Hepatocyte (in vitro differentiated cells): Measurements from ENCODE around the gene AQR. TPM values are rescaled to one million over a fixed set of nuclear protein-coding genes. Genes with fewer than 3 reads are reported as not detected.

Experiments used
- DNase-seq: peaks from one replicate; pipeline ENCODE4 v3.0.0-alpha.2; 2016; ENCODE audit warnings: low spot score
- H2AFZ ChIP-seq: fragments of 200-600 bp; sonication (generic); 2 replicates; pipeline ENCODE4 v1.6.0; 2016; ENCODE audit warnings: antibody characterized with exemption, mild to moderate bottlenecking
- H3K27ac ChIP-seq: fragments of 200-600 bp; sonication (generic); 2 replicates; pipeline ENCODE4 v1.5.1; 2016; ENCODE audit warnings: mild to moderate bottlenecking
- H3K27me3 ChIP-seq: fragments of 200-600 bp; sonication (generic); 2 replicates; pipeline ENCODE4 v1.6.1; 2016
- H3K36me3 ChIP-seq: fragments of 200-600 bp; sonication (generic); replicated peaks from 2 replicates; pipeline ENCODE4 v1.5.1; 2016; ENCODE audit warnings: low read depth; ENCODE audit not compliant: insufficient read depth
- H3K4me1 ChIP-seq: fragments of 200-600 bp; sonication (generic); 2 replicates; pipeline ENCODE4 v1.5.1; 2016; ENCODE audit warnings: mild to moderate bottlenecking, moderate library complexity; ENCODE audit not compliant: insufficient read depth
- H3K4me2 ChIP-seq: fragments of 200-600 bp; sonication (generic); 2 replicates; pipeline ENCODE4 v1.6.0; 2016
- H3K4me3 ChIP-seq: fragments of 200-600 bp; sonication (generic); 2 replicates; pipeline ENCODE4 v1.5.1; 2016; ENCODE audit warnings: mild to moderate bottlenecking
- H3K79me2 ChIP-seq: fragments of 200-600 bp; sonication (generic); 2 replicates; pipeline ENCODE4 v1.6.0; 2017; ENCODE audit warnings: mild to moderate bottlenecking
- H3K9me2 ChIP-seq: fragments of 200-600 bp; sonication (generic); replicated peaks from 2 replicates; pipeline ENCODE4 v1.6.0; 2017; ENCODE audit warnings: mild to moderate bottlenecking; ENCODE audit not compliant: insufficient read depth
- H3K9me3 ChIP-seq: fragments of 200-600 bp; sonication (generic); 2 replicates; pipeline ENCODE4 v1.5.1; 2016; ENCODE audit warnings: low read depth, mild to moderate bottlenecking
- H4K20me1 ChIP-seq: fragments of 200-600 bp; sonication (generic); 2 replicates; pipeline ENCODE4 v1.6.0; 2016; ENCODE audit warnings: mild to moderate bottlenecking; ENCODE audit not compliant: insufficient read depth, poor library complexity, severe bottlenecking
- CTCF ChIP-seq: fragments of 200-600 bp; sonication (generic); IDR thresholded peaks from 2 replicates; pipeline ENCODE4 v1.5.1; 2016; ENCODE audit warnings: antibody characterized with exemption, mild to moderate bottlenecking; ENCODE audit not compliant: poor library complexity
- EZH2 ChIP-seq: fragments of 200-600 bp; sonication (generic); IDR thresholded peaks from 2 replicates; pipeline ENCODE4 v1.6.1; 2016; ENCODE audit warnings: antibody characterized with exemption, mild to moderate bottlenecking, borderline replicate concordance
- EZH2phosphoT487 ChIP-seq: fragments of 200-600 bp; sonication (generic); IDR thresholded peaks from one replicate; pipeline ENCODE4 v1.6.1; 2018; ENCODE audit warnings: antibody characterized with exemption, mild to moderate bottlenecking, low read depth, moderate library complexity; ENCODE audit not compliant: unreplicated experiment, severe bottlenecking
- WGBS: methylation state at CpG from one replicate; pipeline ENCODE4 v1.1.6; 2016; ENCODE audit warnings: low lambda C conversion rate; ENCODE audit errors: missing lambda C conversion rate; 5-methylcytosine and 5-hydroxymethylcytosine counted together
- polyA plus RNA-seq: library from polyadenylated mRNA; unstranded; fragments of >200 nt; fragmentation: Nextera tagmentation; extraction: Ambion mirVana; gene quantifications from 2 replicates; pipeline ENCODE4 v1.2.1, GENCODE V29; 2016
- total RNA-seq: library from RNA; depleted of rRNA; stranded (reverse); fragments of >200 nt; gene quantifications from 2 replicates; pipeline ENCODE4 v1.2.3, GENCODE V29; 2014

Gene AQR
- total and polyA plus RNA-seq, 2 experiments from 2014 or later, result 15.3 to 39.8 TPM

DNA sequence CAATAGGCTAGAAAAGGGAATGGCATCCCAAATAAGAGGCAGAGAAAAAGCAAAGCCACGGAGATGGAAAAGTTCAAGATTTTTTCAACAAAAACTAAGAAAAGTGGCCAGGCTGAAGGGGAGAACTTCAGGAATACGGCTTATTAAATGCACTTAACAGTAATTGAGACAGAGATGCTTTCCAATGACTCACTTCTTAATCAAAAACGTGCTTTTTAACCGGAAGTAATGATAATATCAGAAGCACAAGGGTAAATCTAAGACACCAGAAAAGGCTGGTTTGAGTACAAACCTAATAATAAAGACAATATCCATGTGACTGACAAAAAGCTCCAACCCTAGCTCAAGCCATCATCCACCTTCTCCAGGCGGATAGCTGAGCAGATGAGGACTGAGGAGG is 149.4 kb downstream of the AQR start:
- no peaks in the 10 kb centered on the region for H3K27me3 ChIP-seq

DNA sequence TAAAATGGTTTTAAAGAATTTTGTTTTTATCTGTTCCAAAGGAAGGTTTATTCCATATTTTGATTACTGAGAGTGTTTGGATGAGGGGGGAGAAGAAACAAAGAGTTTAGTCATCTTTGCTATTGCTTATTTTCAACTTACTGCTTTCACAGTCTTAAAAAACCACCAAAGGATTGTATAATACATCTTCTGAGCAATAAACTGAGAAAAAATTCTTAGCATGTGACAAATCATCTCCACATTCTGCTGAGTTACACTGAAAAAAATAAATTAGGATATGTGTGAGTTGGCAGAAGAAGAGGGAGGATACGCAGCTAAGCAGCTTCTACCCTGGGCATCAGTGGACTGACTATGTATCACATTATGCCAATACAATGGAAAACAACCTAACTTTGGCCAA is 151.0 kb downstream of the AQR start:
- Histone ChIP-seq H4K20me1 (no peaks in the 10 kb centered on the region), H3K4me2 (no peak overlapping the region), H3K4me1 (no peaks in the 10 kb centered on the region), H3K4me3 (no peak overlapping the region), H3K79me2 (no peaks in the 10 kb centered on the region), H3K27me3 (no peaks in the 10 kb centered on the region), H3K27ac (no peak overlapping the region), H2AFZ (no peak overlapping the region), H3K9me3 (no peaks in the 10 kb centered on the region), H3K36me3 (no peaks in the 10 kb centered on the region), H3K9me2 (no peaks in the 10 kb centered on the region)
- no peak for DNase-seq
- WGBS, result 96% methylated on average over 1 of the region's 1 CpG
- TF ChIP-seq EZH2phosphoT487, result no peak
- no peak for TF ChIP-seq CTCF
- TF ChIP-seq EZH2, result no peak

More for the DNA sequence above, 149.4 kb downstream of the AQR start:
- Histone ChIP-seq H3K27ac (no peak overlapping the region), H3K9me3 (no peaks in the 10 kb centered on the region), H3K9me2 (no peaks in the 10 kb centered on the region), H4K20me1 (no peaks in the 10 kb centered on the region), H3K4me1 (no peaks in the 10 kb centered on the region), H3K4me3 (no peak overlapping the region), H3K79me2 (no peaks in the 10 kb centered on the region), H3K4me2 (no peak overlapping the region), H2AFZ (no peak overlapping the region), H3K36me3 (no peaks in the 10 kb centered on the region)
- WGBS, result 85% methylated on average over 5 of the region's 5 CpGs
- no peak for DNase-seq
- TF ChIP-seq CTCF (no peak), EZH2phosphoT487 (no peak), EZH2 (no peak)

- H2AFZ ChIP-seq, result no peak overlapping the region
- DNase-seq, result no peak
- H3K4me3 ChIP-seq, result no peak overlapping the region
- no peaks in the 10 kb centered on the region for H3K4me1 ChIP-seq
- no peak overlapping the region for H3K4me2 ChIP-seq
- H3K27me3 ChIP-seq, result no peaks in the 10 kb centered on the region
- no peak overlapping the region for H3K27ac ChIP-seq
- WGBS, result 64% methylated on average over 1 of the region's 1 CpG
- H3K79me2 ChIP-seq, result no peaks in the 10 kb centered on the region
- no peak for TF ChIP-seq CTCF
- TF ChIP-seq EZH2phosphoT487, result no peak
- H3K9me2 ChIP-seq, result no peaks in the 10 kb centered on the region
- no peaks in the 10 kb centered on the region for H3K36me3 ChIP-seq
- H3K9me3 ChIP-seq, result no peaks in the 10 kb centered on the region
- no peaks in the 10 kb centered on the region for H4K20me1 ChIP-seq
Measured at GRCh38 chr15:34815836-34816235, 153.7 kb downstream of the AQR start.
